ENCODE results near the gene ABCG2. TPM values are rescaled to one million over a fixed set of nuclear protein-coding genes. Genes with fewer than 3 reads are reported as not detected.

ABCG2 gene
- total and polyA plus RNA-seq, 2 of the 4 experiments (the other 2 are of a cell fraction): 0.50 to 1.1 TPM

- H4K8ac ChIP-seq (ENCODE audit: low read depth in 2 of 2, low read length in 2 of 2): no peak overlapping the region
- no peaks in the 10 kb centered on the region for H3K27me3 ChIP-seq (ENCODE audit: control insufficient read depth, insufficient read depth, low read length)
- H3K27ac ChIP-seq (ENCODE audit: insufficient read depth, low read length): no peak overlapping the region
- H3K14ac ChIP-seq (replicated peaks; ENCODE audit: low read depth, low read length): no peak overlapping the region
- no peak overlapping the region for H2BK15ac ChIP-seq (ENCODE audit: low read depth, low read length)
- H2AK5ac ChIP-seq (ENCODE audit: low read depth, low read length): no peak overlapping the region
- no peaks in the 10 kb centered on the region for H3K4me1 ChIP-seq (ENCODE audit: control insufficient read depth, insufficient read depth, low read length)
- DNase-seq (no peak), ATAC-seq (ENCODE audit: low read depth) (no peak)
- H4K91ac ChIP-seq (ENCODE audit: insufficient read depth, low read depth, low read length): no peak overlapping the region
- H3K9ac ChIP-seq (ENCODE audit: low read depth, low read length): no peak overlapping the region
- H2AK9ac ChIP-seq (replicated peaks; ENCODE audit: low read depth, low read length, poor library complexity): no peak overlapping the region
- TF ChIP-seq SMC3 (IDR thresholded peaks at IDR 0.05; ENCODE audit: low read depth, low read length) (no peak), CTCF (conservative IDR thresholded peaks at IDR 0.05; ENCODE audit: low read depth, low read length) (no peak)
- TF ChIP-seq, protein P1, sequence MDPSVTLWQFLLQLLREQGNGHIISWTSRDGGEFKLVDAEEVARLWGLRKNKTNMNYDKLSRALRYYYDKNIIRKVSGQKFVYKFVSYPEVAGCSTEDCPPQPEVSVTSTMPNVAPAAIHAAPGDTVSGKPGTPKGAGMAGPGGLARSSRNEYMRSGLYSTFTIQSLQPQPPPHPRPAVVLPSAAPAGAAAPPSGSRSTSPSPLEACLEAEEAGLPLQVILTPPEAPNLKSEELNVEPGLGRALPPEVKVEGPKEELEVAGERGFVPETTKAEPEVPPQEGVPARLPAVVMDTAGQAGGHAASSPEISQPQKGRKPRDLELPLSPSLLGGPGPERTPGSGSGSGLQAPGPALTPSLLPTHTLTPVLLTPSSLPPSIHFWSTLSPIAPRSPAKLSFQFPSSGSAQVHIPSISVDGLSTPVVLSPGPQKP (IDR thresholded peaks at IDR 0.05; ENCODE audit: borderline replicate concordance, low read depth, low read length): no peak
- H3K36me3 ChIP-seq (ENCODE audit: control insufficient read depth, insufficient read depth, low read length): no peaks in the 10 kb centered on the region
- no peak overlapping the region for H3K23ac ChIP-seq (ENCODE audit: low read depth, low read length)
- CTCF ChIA-PET: interaction anchor here (0.7 kb wide), 1 partner anchor 15 kb away, joined by 3 read pairs; no protein-coding TSS in a partner anchor
- H2BK120ac ChIP-seq (ENCODE audit: low read depth, low read length): no peak overlapping the region
- H2BK20ac ChIP-seq (ENCODE audit: low read depth, low read length): no peak overlapping the region
- H3K4me2 ChIP-seq (ENCODE audit: low read depth, low read length): no peak overlapping the region
- in situ Hi-C loops (cut with MboI; ENCODE audit: low sequenced_read_pairs) (no loop called here), dilution Hi-C loops (cut with HindIII; ENCODE audit: low sequenced_read_pairs, unreplicated experiment) (no loop called here), intact Hi-C loops (cut with micrococcal nuclease) (no loop called here)
- POLR2A ChIA-PET (ENCODE audit: unreplicated experiment): no interaction called here
- H2AFZ ChIP-seq (replicated peaks; ENCODE audit: low read length, poor library complexity): no peak overlapping the region
- no peak overlapping the region for H4K5ac ChIP-seq (ENCODE audit: low read depth, low read length)
- no peak overlapping the region for H3K56ac ChIP-seq (ENCODE audit: extremely low read depth, insufficient read depth, low read length)
- no peak overlapping the region for H3K18ac ChIP-seq (ENCODE audit: low read depth, low read length)
- no peaks in the 10 kb centered on the region for H3K79me1 ChIP-seq (ENCODE audit: low read depth in 1 of 2, low read length in 2 of 2)
- H2BK5ac ChIP-seq (ENCODE audit: low read depth, low read length, poor library complexity, severe bottlenecking): no peak overlapping the region
- H4K20me1 ChIP-seq (ENCODE audit: insufficient read depth, low read length): no peaks in the 10 kb centered on the region
- no peaks in the 10 kb centered on the region for H3K9me3 ChIP-seq (ENCODE audit: control insufficient read depth, insufficient read depth, low read length)
- no peak overlapping the region for H3K4ac ChIP-seq (ENCODE audit: low read depth, low read length)
- H3K9me1 ChIP-seq (ENCODE audit: insufficient read depth, low read length): no peaks in the 10 kb centered on the region
- BruUV-seq (replicated peaks): no TSS peak
- H3K4me3 ChIP-seq (ENCODE audit: insufficient read depth, low read depth, low read length): no peak overlapping the region
These were observed 67.5 kb downstream of the ABCG2 start for GRCh38 chr4:88090898-88091297.

Data from IMR-90 (cell line).